Lower leg skin (tissue), 4 donors: ENCODE results near the gene PCDH15. TPM values are rescaled to one million over a fixed set of nuclear protein-coding genes. Genes with fewer than 3 reads are reported as not detected.

Experiments used
- DNase-seq, 2 donors: peaks; one replicate each; pipeline ENCODE4 v3.0.0-alpha.2; 2019; ENCODE audit warnings: low spot score in 2 of 2
- H3K4me3 ChIP-seq: fragments of 200-600 bp; sonication (generic); 2 replicates; pipeline ENCODE4 v1.5.1; 2017; ENCODE audit warnings: mild to moderate bottlenecking, low read depth; ENCODE audit not compliant: poor library complexity, severe bottlenecking
- CTCF ChIP-seq, 3 donors: fragments of 450-650 bp; IDR thresholded peaks; one replicate each; pipeline ENCODE4 v1.5.1; 2016; ENCODE audit warnings: antibody characterized with exemption in 3 of 3, mild to moderate bottlenecking in 3 of 3, moderate library complexity in 2 of 3
- POLR2A ChIP-seq, 2 donors: fragments of 450-650 bp; IDR thresholded peaks; one replicate each; pipeline ENCODE4 v1.6.1; 2016 to 2017; ENCODE audit warnings: antibody characterized with exemption in 2 of 2, mild to moderate bottlenecking in 1 of 2, moderate library complexity in 1 of 2
- WGBS, 2 donors: methylation state at CpG; one replicate each; pipeline ENCODE4 v1.1.5; 2018; 5-methylcytosine and 5-hydroxymethylcytosine counted together
- intact Hi-C: fragments of 100-400 bp; cut with DNase I; formaldehyde crosslinking; loops from one replicate; pipeline ENCODE4 v1.15.0; 2023; ENCODE audit warnings: low total_unique reads
- total RNA-seq, 4 donors: library from RNA; depleted of rRNA; stranded (reverse); fragments of >200 nt; gene quantifications; one replicate each; pipeline ENCODE4 v1.1.0, GENCODE V29; 2016

PCDH15 gene
- total RNA-seq, 4 donors from 2014 or later = not detected

GRCh38 chr10:54010337-54010933 is 790.6 kb downstream of the PCDH15 start:
- no peak for DNase-seq
- intact Hi-C loops = no loop called here
- TF ChIP-seq CTCF (IDR thresholded peaks at IDR 0.05) = no peak
- no peak for TF ChIP-seq POLR2A (IDR thresholded peaks at IDR 0.05)

GRCh38 chr10:54009672-54010071 is 791.4 kb downstream of the PCDH15 start:
- TF ChIP-seq CTCF (IDR thresholded peaks at IDR 0.05) (no peak), POLR2A (IDR thresholded peaks at IDR 0.05) (no peak)
- intact Hi-C loops = no loop called here
- DNase-seq = no peak
- WGBS, 2 donors = 67 to 81% methylated on average over 2 to 3 of the region's 3 CpGs
- no peak overlapping the region for H3K4me3 ChIP-seq

More at GRCh38 chr10:54010337-54010933, 790.6 kb downstream of the PCDH15 start:
- WGBS, 2 donors = 69 to 75% methylated on average over 5 of the region's 5 CpGs
- no peak overlapping the region for H3K4me3 ChIP-seq

- no peak overlapping the region for H3K4me3 ChIP-seq
- intact Hi-C loops = no loop called here
- DNase-seq = no peak
- WGBS, 2 donors = 93 to 94% methylated on average over 1 of the region's 1 CpG
- TF ChIP-seq POLR2A (IDR thresholded peaks at IDR 0.05) (no peak), CTCF (IDR thresholded peaks at IDR 0.05) (no peak)
Measured at GRCh38 chr10:54002077-54002476, 799.0 kb downstream of the PCDH15 start.

GRCh38 chr10:53997953-53998352 is 803.1 kb downstream of the PCDH15 start:
- 27 to 38% methylated on average over 2 of the region's 2 CpGs for WGBS, 2 donors
- DNase-seq = no peak
- TF ChIP-seq POLR2A (IDR thresholded peaks at IDR 0.05) = no peak
- TF ChIP-seq CTCF (IDR thresholded peaks at IDR 0.05) = no peak
- intact Hi-C loops = no loop called here
- H3K4me3 ChIP-seq = no peak overlapping the region

GRCh38 chr10:53990799-53991238 is 810.2 kb downstream of the PCDH15 start:
- intact Hi-C loops = no loop called here
- TF ChIP-seq POLR2A (IDR thresholded peaks at IDR 0.05) = no peak
- no peak for TF ChIP-seq CTCF (IDR thresholded peaks at IDR 0.05)
- WGBS, 2 donors = 89 to 91% methylated on average over 28 of the region's 28 CpGs
- DNase-seq = no peak
- H3K4me3 ChIP-seq = no peak overlapping the region

- WGBS, 2 donors = 50 to 56% methylated on average over 3 of the region's 3 CpGs
- intact Hi-C loops = no loop called here
Measured at GRCh38 chr10:53983431-53983830, 817.6 kb downstream of the PCDH15 start.

More at GRCh38 chr10:53983431-53983830, 817.6 kb downstream of the PCDH15 start:
- TF ChIP-seq POLR2A (IDR thresholded peaks at IDR 0.05) (no peak), CTCF (IDR thresholded peaks at IDR 0.05) (no peak)
- H3K4me3 ChIP-seq = no peak overlapping the region
- DNase-seq = no peak
